GM23248 (cell line): ENCODE results near the gene TAL1.

Experiments
- EZH2 ChIP-seq: fragments of 200-600 bp; sonication (generic); IDR thresholded peaks from 2 replicates; pipeline ENCODE4 v1.6.1; 2018; ENCODE audit warnings: antibody characterized with exemption, mild to moderate bottlenecking; ENCODE audit not compliant: insufficient read depth, poor library complexity, severe bottlenecking
- EZH2phosphoT487 ChIP-seq: fragments of 200-600 bp; sonication (generic); IDR thresholded peaks from 2 replicates; pipeline ENCODE4 v1.6.1; 2018; ENCODE audit warnings: antibody characterized with exemption, moderate library complexity, mild to moderate bottlenecking, low read depth; ENCODE audit not compliant: insufficient read depth

DNA sequence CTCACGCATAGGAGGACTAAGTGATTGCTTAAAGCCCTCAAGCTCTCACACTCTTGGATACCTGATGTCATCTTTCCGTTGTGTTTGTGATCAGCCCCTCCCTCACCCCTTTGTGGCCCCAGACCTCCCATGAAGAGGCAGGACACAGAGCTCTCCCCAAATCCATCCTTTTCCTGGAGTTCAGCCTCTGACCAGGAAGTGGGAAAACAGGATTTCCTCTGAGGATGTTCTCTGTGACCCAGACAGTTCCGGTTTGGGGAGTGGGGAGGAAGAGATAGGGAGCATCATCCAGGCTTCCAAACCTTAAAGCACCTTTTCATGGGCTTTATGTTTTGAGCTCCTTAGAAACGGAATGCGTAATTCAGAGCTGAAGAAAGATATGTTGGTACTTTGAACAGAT is 11.9 kb upstream of the TAL1 start:
- TF ChIP-seq EZH2 (no peak), EZH2phosphoT487 (no peak)
